ENCODE data around the gene PACRG. TPM values are rescaled to one million over a fixed set of nuclear protein-coding genes. Genes with fewer than 3 reads are reported as not detected.

Gene PACRG
- total RNA-seq, 1 donor from 2014 or later = 2.4 TPM

DNA sequence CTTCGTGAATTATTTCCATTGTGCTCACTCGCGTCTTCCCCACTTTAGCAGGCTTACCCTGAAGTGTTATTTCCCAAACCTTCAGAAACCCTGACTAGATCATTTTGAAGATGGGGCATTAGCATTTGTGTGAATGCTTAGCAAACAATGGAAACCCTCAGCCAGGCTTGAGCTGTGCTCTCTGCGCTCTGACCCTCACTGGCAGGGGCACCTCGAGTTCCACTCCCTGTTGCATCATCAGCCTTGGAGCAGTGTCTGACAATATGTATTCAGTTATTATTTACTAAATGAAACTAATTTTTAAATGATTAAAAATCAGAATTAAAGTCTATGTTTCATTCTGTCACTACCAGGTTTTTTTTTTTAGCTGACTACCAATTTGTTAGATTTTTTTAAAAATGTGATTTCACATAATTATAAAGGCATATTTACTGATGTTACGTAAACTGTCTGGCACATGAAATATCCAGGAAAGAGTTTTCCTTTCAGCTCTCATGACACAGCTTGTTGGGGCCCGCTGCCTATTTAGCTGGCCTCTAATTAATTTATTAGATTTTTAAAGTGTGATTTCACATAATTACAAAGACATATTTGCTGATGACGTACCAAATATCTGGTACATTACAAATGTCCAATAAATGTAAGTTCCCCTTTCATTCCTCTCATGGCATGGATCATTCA, 155.2 kb downstream of the PACRG start:
- Mint-ChIP-seq H3K27ac (no peak overlapping the region), H3K9me3 (ENCODE audit: low read depth) (no peaks in the 10 kb centered on the region), H3K27me3 (peaks cover 3% of the 10 kb centered on the region), H3K4me3 (ENCODE audit: low read depth) (no peak overlapping the region), H3K4me1 (ENCODE audit: low read depth) (no peaks in the 10 kb centered on the region), H3K36me3 (ENCODE audit: insufficient read depth) (no peaks in the 10 kb centered on the region)
- no peak for DNase-seq (ENCODE audit: low spot score, unreplicated experiment)
- no peak for TF ChIP-seq CTCF (IDR thresholded peaks at IDR 0.05; ENCODE audit: unreplicated experiment)

GRCh38 chr6:162887981-162888689, 160.4 kb downstream of the PACRG start:
- TF ChIP-seq CTCF (IDR thresholded peaks at IDR 0.05; ENCODE audit: unreplicated experiment) = no peak
- Mint-ChIP-seq H3K4me1 (ENCODE audit: low read depth) (no peaks in the 10 kb centered on the region), H3K9me3 (ENCODE audit: low read depth) (no peaks in the 10 kb centered on the region), H3K27me3 (peaks cover 3% of the 10 kb centered on the region), H3K4me3 (ENCODE audit: low read depth) (no peak overlapping the region), H3K27ac (no peak overlapping the region), H3K36me3 (ENCODE audit: insufficient read depth) (no peaks in the 10 kb centered on the region)
- DNase-seq (ENCODE audit: low spot score, unreplicated experiment) = no peak

- Mint-ChIP-seq H3K9me3 (ENCODE audit: low read depth) (no peaks in the 10 kb centered on the region), H3K36me3 (ENCODE audit: insufficient read depth) (no peaks in the 10 kb centered on the region), H3K27me3 (peaks cover 3% of the 10 kb centered on the region)
Measured at GRCh38 chr6:162889303-162889702, 161.5 kb downstream of the PACRG start.

DNA sequence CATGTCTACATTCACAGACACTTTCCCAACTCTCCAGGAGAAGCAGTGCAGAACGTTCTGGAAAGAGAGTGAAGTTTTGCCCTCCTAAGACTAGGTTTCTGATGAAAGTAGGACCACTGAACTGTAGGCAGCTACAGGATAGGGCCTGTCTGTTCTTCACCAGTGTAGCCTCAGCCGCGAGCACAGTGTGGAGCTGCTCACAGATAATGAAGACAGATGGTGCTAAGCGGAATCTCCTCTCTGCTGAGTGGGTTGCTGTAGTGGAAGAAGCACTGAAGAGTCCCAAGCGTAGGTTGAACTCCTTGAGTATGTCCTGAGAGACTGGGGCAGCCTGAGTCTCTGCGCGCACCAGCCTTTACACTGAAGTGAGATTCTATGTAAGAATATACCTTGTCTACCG, 170.2 kb downstream of the PACRG start:
- Mint-ChIP-seq H3K27me3 (peaks cover 21% of the 10 kb centered on the region), H3K4me3 (ENCODE audit: low read depth) (no peak overlapping the region), H3K36me3 (ENCODE audit: insufficient read depth) (no peaks in the 10 kb centered on the region), H3K4me1 (ENCODE audit: low read depth) (peaks cover 5% of the 10 kb centered on the region), H3K27ac (no peak overlapping the region), H3K9me3 (ENCODE audit: low read depth) (no peaks in the 10 kb centered on the region)
- no peak for DNase-seq (ENCODE audit: low spot score, unreplicated experiment)
- TF ChIP-seq CTCF (IDR thresholded peaks at IDR 0.05; ENCODE audit: unreplicated experiment) = no peak

More at GRCh38 chr6:162889303-162889702, 161.5 kb downstream of the PACRG start:
- no peak for DNase-seq (ENCODE audit: low spot score, unreplicated experiment)
- TF ChIP-seq CTCF (IDR thresholded peaks at IDR 0.05; ENCODE audit: unreplicated experiment) = no peak
- Mint-ChIP-seq H3K4me3 (ENCODE audit: low read depth) (no peak overlapping the region), H3K27ac (no peak overlapping the region), H3K4me1 (ENCODE audit: low read depth) (no peaks in the 10 kb centered on the region)

DNA sequence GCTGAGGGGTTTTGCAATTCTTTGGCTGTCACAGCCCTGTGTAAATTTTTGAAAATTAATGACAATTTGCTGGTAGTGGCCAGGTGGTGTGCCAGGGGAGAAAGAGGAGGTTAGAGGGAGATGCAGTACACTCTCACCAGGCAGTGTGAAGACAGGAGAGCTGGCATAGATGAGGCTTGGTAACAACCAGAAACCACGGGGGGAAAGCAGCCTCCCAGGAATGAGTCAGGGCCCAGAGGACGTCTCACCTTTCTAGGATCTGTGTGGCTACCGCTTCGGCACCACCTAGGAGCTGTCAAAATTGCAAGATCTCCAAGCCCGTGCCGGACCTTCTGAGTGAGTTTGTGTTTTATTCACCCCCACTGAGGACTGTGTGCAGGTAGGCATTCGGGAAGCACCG, 171.4 kb downstream of the PACRG start:
- TF ChIP-seq CTCF (IDR thresholded peaks at IDR 0.05; ENCODE audit: unreplicated experiment) = no peak
- no peak for DNase-seq (ENCODE audit: low spot score, unreplicated experiment)
- H3K36me3 Mint-ChIP-seq (ENCODE audit: insufficient read depth) = no peaks in the 10 kb centered on the region
- peaks cover 21% of the 10 kb centered on the region for H3K27me3 Mint-ChIP-seq
- H3K9me3 Mint-ChIP-seq (ENCODE audit: low read depth) = no peaks in the 10 kb centered on the region
- H3K27ac Mint-ChIP-seq = no peak overlapping the region
- H3K4me3 Mint-ChIP-seq (ENCODE audit: low read depth) = no peak overlapping the region
- peaks cover 5% of the 10 kb centered on the region for H3K4me1 Mint-ChIP-seq (ENCODE audit: low read depth)

Measured in progenitor cell of endocrine pancreas (in vitro differentiated cells).